HepG2 (cell line): ENCODE data around the gene SPDYE4.

Source experiments
- CTCF ChIP-seq: sonication (generic); formaldehyde crosslinking; IDR thresholded peaks from 2 replicates; pipeline ENCODE4 v1.5.0; 2020; ENCODE audit warnings: mild to moderate bottlenecking, missing genetic modification reagents, moderate library complexity
- DNMT3B ChIP-seq: conservative IDR thresholded peaks from 2 replicates; pipeline ENCODE4 v1.6.1; 2016; ENCODE audit warnings: missing biosample characterization, control low read depth
- EP300 ChIP-seq, 3 experiments: sonication (generic) in 1 of 3; formaldehyde crosslinking in 1 of 3; IDR thresholded peaks; 2 replicates each; pipeline versions ENCODE4 v1.5.1 to v1.6.1; 2011 to 2020; ENCODE audit warnings: low read depth in 2 of 3, low read length in 2 of 3, borderline replicate concordance in 1 of 3, improper control_type of control experiment in 1 of 3, mild to moderate bottlenecking in 1 of 3, missing genetic modification reagents in 1 of 3, moderate library complexity in 1 of 3
- ERF ChIP-seq: IDR thresholded peaks from 2 replicates; pipeline ENCODE4 v1.6.1; 2018; ENCODE audit warnings: missing biosample characterization, missing genetic modification reagents
- MLX ChIP-seq: IDR thresholded peaks from 2 replicates; pipeline ENCODE4 v1.6.1; 2016
- MYC ChIP-seq: sonication (generic); formaldehyde crosslinking; IDR thresholded peaks from 2 replicates; pipeline ENCODE4 v1.9.0; 2021; ENCODE audit warnings: missing genetic modification reagents, borderline replicate concordance
- PBX2 ChIP-seq: IDR thresholded peaks from 2 replicates; pipeline ENCODE4 v1.6.1; 2016; ENCODE audit warnings: control low read depth
- PHF20 ChIP-seq: sonication (generic); formaldehyde crosslinking; IDR thresholded peaks from 2 replicates; pipeline ENCODE4 v1.5.0; 2020; ENCODE audit warnings: mild to moderate bottlenecking, missing genetic modification reagents
- SP5 ChIP-seq: IDR thresholded peaks from 2 replicates; pipeline ENCODE4 v1.6.1; 2016; ENCODE audit warnings: low read depth, borderline replicate concordance
- ZBTB44 ChIP-seq: sonication (generic); formaldehyde crosslinking; IDR thresholded peaks from 2 replicates; pipeline ENCODE4 v1.4.0; 2020; ENCODE audit warnings: missing genetic modification reagents

GRCh38 chr17:8710813-8711212, 47.5 kb downstream of the SPDYE4 start:
- TF ChIP-seq DNMT3B (CRISPR knock-in tag) (no peak), MLX (CRISPR knock-in tag) (no peak), ZBTB44 (CRISPR knock-in tag) (no peak), CTCF (CRISPR knock-in tag) (no peak), PBX2 (CRISPR knock-in tag) (no peak), MYC (CRISPR knock-in tag) (no peak), ERF (CRISPR knock-in tag) (no peak), EP300 (IDR thresholded peaks at IDR 0.05; ENCODE audit: low read depth in 2 of 2, low read length in 2 of 2) (no peak), EP300 (CRISPR knock-in tag; IDR thresholded peaks at IDR 0.05; ENCODE audit: borderline replicate concordance) (no peak), PHF20 (no peak), SP5 (CRISPR knock-in tag) (no peak)
